GM12878 (cell line): ENCODE results near the gene BRF1. TPM values are rescaled to one million over a fixed set of nuclear protein-coding genes. Genes with fewer than 3 reads are reported as not detected.

ENCODE experiments used
- ATAC-seq: fragments of 200-7000 bp; cut with Tn5 transposase; 3 replicates; pipeline ENCODE4 v1.9.1; 2020; ENCODE audit warnings: mild to moderate bottlenecking, moderate library complexity
- BruUV-seq: library from RNA; stranded (reverse); fragments of 400-500 nt; replicated peaks from 2 replicates; lab custom pipeline; 2021; lab: Mats Ljungman, UMichigan
- CTCF ChIA-PET: fragments of 300-600 bp; sonication (Branson Sonifier 250); formaldehyde crosslinking; extraction: SDS; loops from one replicate; lab custom pipeline; 2021; ENCODE audit warnings: inconsistent platforms; lab: Yijun Ruan, JAX
- POLR2A ChIA-PET: fragments of 350-600 bp; formaldehyde crosslinking; extraction: SDS; loops from one replicate; lab custom pipeline; 2021; ENCODE audit warnings: inconsistent platforms; lab: Charles Lee
- RAD21 ChIA-PET: fragments of 300-600 bp; sonication (Branson Sonifier 250); formaldehyde crosslinking; loops from one replicate; lab custom pipeline; 2023; ENCODE audit warnings: antibody characterized with exemption; ENCODE audit not compliant: unreplicated experiment; lab: Charles Lee
- SMC1A ChIA-PET: fragments of 300-600 bp; sonication (Branson Sonifier 250); formaldehyde crosslinking; loops from one replicate; lab custom pipeline; 2023; ENCODE audit not compliant: unreplicated experiment, uncharacterized antibody; lab: Charles Lee
- DNase-seq: peaks from one replicate; pipeline ENCODE4 v3.0.0-alpha.2; 2011; ENCODE audit warnings: low read depth, low spot score
- FAIRE-seq: peaks from 3 replicates; lab custom pipeline; 2011; peaks lifted over from hg19 to GRCh38; lab: Jason Lieb, UNC
- H2AFZ ChIP-seq: 2 replicates; pipeline ENCODE4 v1.6.0; 2011; ENCODE audit warnings: low read depth, low read length, control low read depth; ENCODE audit not compliant: control insufficient read depth
- H3K27ac ChIP-seq: 2 replicates; pipeline ENCODE4 v1.5.1; 2011; ENCODE audit warnings: control low read depth; ENCODE audit not compliant: control insufficient read depth, insufficient read depth
- H3K27me3 ChIP-seq, 2 experiments: replicated peaks in 1 of 2; 2 replicates each; pipeline versions ENCODE4 v1.6.0 to v1.6.1; 2011; ENCODE audit warnings: low read length in 1 of 2; ENCODE audit not compliant: control insufficient read depth in 2 of 2, insufficient read depth in 2 of 2
- H3K36me3 ChIP-seq, 2 experiments: 2 replicates each; pipeline ENCODE4 v1.5.1; 2011; ENCODE audit warnings: low read length in 1 of 2; ENCODE audit not compliant: control insufficient read depth in 2 of 2, insufficient read depth in 2 of 2
- H3K4me1 ChIP-seq: 2 replicates; pipeline ENCODE4 v1.6.1; 2011; ENCODE audit warnings: mild to moderate bottlenecking, low read length, moderate library complexity, mixed read lengths; ENCODE audit not compliant: control insufficient read depth, insufficient read depth
- H3K4me2 ChIP-seq: 2 replicates; pipeline ENCODE4 v1.6.0; 2011; ENCODE audit warnings: control low read depth; ENCODE audit not compliant: control insufficient read depth, insufficient read depth
- H3K4me3 ChIP-seq: fragments of 200-600 bp; sonication (generic); 2 replicates; pipeline ENCODE4 v1.5.1; 2016
- H3K79me2 ChIP-seq: 2 replicates; pipeline ENCODE4 v1.6.0; 2011; ENCODE audit warnings: low read length; ENCODE audit not compliant: control insufficient read depth, insufficient read depth
- H3K9ac ChIP-seq: 2 replicates; pipeline ENCODE4 v1.8.0; 2011; ENCODE audit warnings: low read length, control low read depth, mixed read lengths; ENCODE audit not compliant: control insufficient read depth, insufficient read depth
- H3K9me3 ChIP-seq: replicated peaks from 3 replicates; pipeline ENCODE4 v1.5.1; 2011; ENCODE audit warnings: mild to moderate bottlenecking, low read length; ENCODE audit not compliant: control insufficient read depth, insufficient read depth
- H4K20me1 ChIP-seq: 2 replicates; pipeline ENCODE4 v1.6.0; 2011; ENCODE audit not compliant: control insufficient read depth, insufficient read depth
- BRCA1 ChIP-seq: IDR thresholded peaks from 2 replicates; pipeline ENCODE4 v1.6.1; 2011; ENCODE audit warnings: low read depth, low read length, improper control_type of control experiment
- CBFB ChIP-seq: IDR thresholded peaks from 2 replicates; pipeline ENCODE4 v1.6.1; 2016; ENCODE audit warnings: antibody characterized with exemption, low read depth
- CREM ChIP-seq: IDR thresholded peaks from 2 replicates; pipeline ENCODE4 v1.6.1; 2014; ENCODE audit warnings: antibody characterized with exemption, low read depth
- E2F4 ChIP-seq: IDR thresholded peaks from 2 replicates; pipeline ENCODE4 v1.6.1; 2012; ENCODE audit warnings: low read depth, low read length, improper control_type of control experiment
- FOXM1 ChIP-seq: IDR thresholded peaks from 2 replicates; pipeline ENCODE4 v1.6.1; 2012; ENCODE audit warnings: low read depth, mild to moderate bottlenecking, inconsistent platforms, low read length, moderate library complexity
- HDAC6 ChIP-seq: fragments of 200-600 bp; sonication (generic); IDR thresholded peaks from one replicate; pipeline ENCODE4 v1.8.0; 2017; ENCODE audit warnings: antibody characterized with exemption; ENCODE audit not compliant: unreplicated experiment
- JUNB ChIP-seq: IDR thresholded peaks from 2 replicates; pipeline ENCODE4 v1.6.1; 2016; ENCODE audit warnings: antibody characterized with exemption, mild to moderate bottlenecking
- MEF2B ChIP-seq: fragments of 450-650 bp; IDR thresholded peaks from 2 replicates; pipeline ENCODE4 v1.6.1; 2018; ENCODE audit warnings: mild to moderate bottlenecking, moderate library complexity; ENCODE audit not compliant: partially characterized antibody, poor library complexity, severe bottlenecking
- PML ChIP-seq: IDR thresholded peaks from 2 replicates; pipeline ENCODE4 v1.6.1; 2012; ENCODE audit warnings: low read length, inconsistent platforms
- RUNX3 ChIP-seq: IDR thresholded peaks from 2 replicates; pipeline ENCODE4 v1.6.1; 2012; ENCODE audit warnings: low read length, inconsistent platforms
- SMARCA5 ChIP-seq: fragments of 450-650 bp; IDR thresholded peaks from 2 replicates; pipeline ENCODE4 v1.6.1; 2017; ENCODE audit warnings: mild to moderate bottlenecking
- STAT1 ChIP-seq: fragments of 450-650 bp; conservative IDR thresholded peaks from 2 replicates; pipeline ENCODE4 v1.6.1; 2014; ENCODE audit warnings: antibody characterized with exemption, mild to moderate bottlenecking
- TAF1 ChIP-seq: IDR thresholded peaks from 2 replicates; pipeline ENCODE4 v1.6.1; 2011; ENCODE audit warnings: mild to moderate bottlenecking, low read depth, low read length, borderline replicate concordance
- USF1 ChIP-seq: IDR thresholded peaks from 2 replicates; pipeline ENCODE4 v1.6.1; 2011; ENCODE audit warnings: borderline replicate concordance, low read depth, mild to moderate bottlenecking, moderate library complexity, mixed read lengths, low read length; ENCODE audit not compliant: insufficient read depth; ENCODE audit errors: extremely low read length
- ZNF384 ChIP-seq: IDR thresholded peaks from 2 replicates; pipeline ENCODE4 v1.6.1; 2012; ENCODE audit warnings: low read depth, mild to moderate bottlenecking, low read length, improper control_type of control experiment, borderline replicate concordance
- WGBS: methylation state at CpG from one replicate; pipeline ENCODE4 v1.1.6; 2016; ENCODE audit warnings: low lambda C conversion rate; ENCODE audit not compliant: insufficient replicate concordance, insufficient coverage; ENCODE audit errors: missing lambda C conversion rate; 5-methylcytosine and 5-hydroxymethylcytosine counted together
- in situ Hi-C: fragments of 300-500 bp; cut with MboI; formaldehyde crosslinking; loops from 9 replicates; pipeline ENCODE4 v1.14.3; 2018; ENCODE audit warnings: mixed read lengths
- intact Hi-C: fragments of 100-400 bp; cut with micrococcal nuclease; formaldehyde crosslinking; loops from one replicate; pipeline ENCODE4 v1.14.2; 2022; ENCODE audit not compliant: unreplicated experiment
- polyA plus RNA-seq, 11 experiments: library from polyadenylated mRNA; depleted of rRNA in 4 of 11; unstranded in 6 of 11; stranded (reverse) in 5 of 11; fragments of >200 nt; fragmentation: Nextera tagmentation in 4 of 11; fragmentation: Illumina TruSeq in 1 of 11; extraction: Ambion mirVana in 4 of 11; extraction: Trizol in 1 of 11; gene quantifications; 1 replicate in 1 of 11; 2 replicates in 10 of 11; pipeline versions ENCODE4 v1.2.1 to v1.2.3, GENCODE V29; 2011 to 2016; ENCODE audit warnings: inconsistent platforms in 2 of 11, missing spikeins in 2 of 11, low read depth in 1 of 11
- total RNA-seq, 4 experiments: library from RNA; depleted of rRNA in 3 of 4; stranded (reverse); fragments of >200 nt in 3 of 4; fragmentation: Illumina TruSeq in 1 of 4; extraction: Trizol in 1 of 4; gene quantifications; 2 replicates each; pipeline versions ENCODE4 v1.2.1 to v1.2.3, GENCODE V29; 2013 to 2021
- TF ChIP-seq, protein P1 (sequence below): IDR thresholded peaks from 2 replicates; pipeline ENCODE4 v1.6.1; 2012; ENCODE audit warnings: improper control_type of control experiment, low read depth, low read length; ENCODE audit not compliant: insufficient replicate concordance

BRF1 gene
- total and polyA plus RNA-seq, 10 of the 15 experiments (the other 5 are each of a cell fraction or from before 2014, with no cell fraction given), result 0.21 to 33.5 (median 10.7) TPM

DNA sequence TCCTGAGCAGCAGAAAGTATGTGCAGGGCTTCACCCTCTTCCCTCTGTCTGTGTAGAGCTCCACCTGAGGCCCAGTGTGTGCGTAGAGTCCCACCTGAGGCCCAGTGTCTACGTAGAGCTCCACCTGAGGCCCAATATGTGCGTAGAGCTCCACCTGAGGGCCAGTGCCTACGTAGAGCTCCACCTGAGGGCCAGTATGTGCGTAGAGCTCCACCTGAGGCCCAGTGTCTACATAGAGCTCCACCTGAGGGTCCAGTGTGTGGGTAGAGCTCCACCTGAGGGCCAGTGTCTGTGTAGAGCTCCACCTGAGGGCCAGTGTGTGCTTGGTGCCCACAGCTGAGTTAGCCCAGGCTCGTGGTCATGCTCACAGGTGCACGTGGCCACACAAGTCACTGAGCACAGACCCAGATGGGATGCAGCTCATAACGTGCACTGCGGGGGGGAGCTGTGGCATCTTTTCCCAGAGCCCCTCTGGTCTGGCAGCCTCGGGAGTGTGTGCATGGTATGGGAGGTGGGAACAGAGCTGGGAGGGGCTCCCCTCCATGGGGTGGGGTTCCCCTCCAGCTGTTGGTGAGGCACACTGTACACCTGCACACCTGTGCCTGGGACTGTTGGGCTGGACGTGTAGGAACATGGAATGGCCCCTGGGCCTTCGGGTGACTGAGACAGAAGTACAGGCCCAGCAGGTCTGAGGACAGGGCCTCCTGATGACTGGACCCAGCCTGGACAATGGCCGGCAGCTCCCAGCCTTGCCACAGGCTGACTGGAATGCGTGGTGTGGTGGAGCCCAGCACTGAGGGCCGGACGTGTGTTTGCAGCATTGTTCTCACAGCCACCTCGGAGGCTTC lies 33.8 kb upstream of the BRF1 start:
- DNase-seq, result no peak
- Histone ChIP-seq H3K36me3 (no peaks in the 10 kb centered on the region; a peak in 1 of 4 replicates), H3K4me3 (no peak overlapping the region), H3K27ac (no peak overlapping the region), H3K27me3 (no peaks in the 10 kb centered on the region), H4K20me1 (peaks cover 3% of the 10 kb centered on the region; the same call in 1 of the 2 replicates), H3K9me3 (no peaks in the 10 kb centered on the region), H2AFZ (no peak overlapping the region), H3K9ac (no peak overlapping the region), H3K4me1 (peaks cover 3% of the 10 kb centered on the region; the same call in 1 of the 2 replicates), H3K79me2 (no peaks in the 10 kb centered on the region), H3K4me2 (no peak overlapping the region)
- ChIA-PET CTCF (interaction anchor here (0.6 to 0.9 kb wide), 2 partner anchors 36 to 63 kb away, joined by 3 read pairs; no protein-coding TSS in a partner anchor), SMC1A (no interaction called here), POLR2A (no interaction called here), RAD21 (no interaction called here)
- WGBS, result 64% methylated on average over 17 of the region's 17 CpGs
- no TSS peak for BruUV-seq
- in situ Hi-C loops (no loop called here), intact Hi-C loops (no loop called here)
- no peak for ATAC-seq
- no peak for FAIRE-seq
- TF ChIP-seq CBFB, result no peak
- no peak for TF ChIP-seq USF1
- no peak for TF ChIP-seq PML
- no peak for TF ChIP-seq E2F4
- no peak for TF ChIP-seq SMARCA5
- TF ChIP-seq TAF1, result no peak
- no peak for TF ChIP-seq BRCA1
- TF ChIP-seq MEF2B, result no peak
- no peak for TF ChIP-seq ZNF384
- TF ChIP-seq HDAC6, result no peak
- TF ChIP-seq JUNB, result no peak
- TF ChIP-seq, protein P1, sequence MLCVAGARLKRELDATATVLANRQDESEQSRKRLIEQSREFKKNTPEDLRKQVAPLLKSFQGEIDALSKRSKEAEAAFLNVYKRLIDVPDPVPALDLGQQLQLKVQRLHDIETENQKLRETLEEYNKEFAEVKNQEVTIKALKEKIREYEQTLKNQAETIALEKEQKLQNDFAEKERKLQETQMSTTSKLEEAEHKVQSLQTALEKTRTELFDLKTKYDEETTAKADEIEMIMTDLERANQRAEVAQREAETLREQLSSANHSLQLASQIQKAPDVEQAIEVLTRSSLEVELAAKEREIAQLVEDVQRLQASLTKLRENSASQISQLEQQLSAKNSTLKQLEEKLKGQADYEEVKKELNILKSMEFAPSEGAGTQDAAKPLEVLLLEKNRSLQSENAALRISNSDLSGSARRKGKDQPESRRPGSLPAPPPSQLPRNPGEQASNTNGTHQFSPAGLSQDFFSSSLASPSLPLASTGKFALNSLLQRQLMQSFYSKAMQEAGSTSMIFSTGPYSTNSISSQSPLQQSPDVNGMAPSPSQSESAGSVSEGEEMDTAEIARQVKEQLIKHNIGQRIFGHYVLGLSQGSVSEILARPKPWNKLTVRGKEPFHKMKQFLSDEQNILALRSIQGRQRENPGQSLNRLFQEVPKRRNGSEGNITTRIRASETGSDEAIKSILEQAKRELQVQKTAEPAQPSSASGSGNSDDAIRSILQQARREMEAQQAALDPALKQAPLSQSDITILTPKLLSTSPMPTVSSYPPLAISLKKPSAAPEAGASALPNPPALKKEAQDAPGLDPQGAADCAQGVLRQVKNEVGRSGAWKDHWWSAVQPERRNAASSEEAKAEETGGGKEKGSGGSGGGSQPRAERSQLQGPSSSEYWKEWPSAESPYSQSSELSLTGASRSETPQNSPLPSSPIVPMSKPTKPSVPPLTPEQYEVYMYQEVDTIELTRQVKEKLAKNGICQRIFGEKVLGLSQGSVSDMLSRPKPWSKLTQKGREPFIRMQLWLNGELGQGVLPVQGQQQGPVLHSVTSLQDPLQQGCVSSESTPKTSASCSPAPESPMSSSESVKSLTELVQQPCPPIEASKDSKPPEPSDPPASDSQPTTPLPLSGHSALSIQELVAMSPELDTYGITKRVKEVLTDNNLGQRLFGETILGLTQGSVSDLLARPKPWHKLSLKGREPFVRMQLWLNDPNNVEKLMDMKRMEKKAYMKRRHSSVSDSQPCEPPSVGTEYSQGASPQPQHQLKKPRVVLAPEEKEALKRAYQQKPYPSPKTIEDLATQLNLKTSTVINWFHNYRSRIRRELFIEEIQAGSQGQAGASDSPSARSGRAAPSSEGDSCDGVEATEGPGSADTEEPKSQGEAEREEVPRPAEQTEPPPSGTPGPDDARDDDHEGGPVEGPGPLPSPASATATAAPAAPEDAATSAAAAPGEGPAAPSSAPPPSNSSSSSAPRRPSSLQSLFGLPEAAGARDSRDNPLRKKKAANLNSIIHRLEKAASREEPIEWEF, result no peak
- TF ChIP-seq RUNX3, result no peak
- TF ChIP-seq CREM, result no peak
- no peak for TF ChIP-seq STAT1
- TF ChIP-seq FOXM1, result no peak
